Measurements from ENCODE around the gene ZNF225.

The ZNF225 gene

GRCh38 chr19:44107751-44108150 lies 5.4 kb upstream of the ZNF225 start:
- H2BK15ac ChIP-seq (ENCODE audit: low read length), result no peak overlapping the region
- H4K8ac ChIP-seq (ENCODE audit: low read depth, low read length), result no peak overlapping the region
- peaks cover 34 to 61% of the 10 kb centered on the region in 2 donors for H3K9me3 ChIP-seq (replicated peaks in 1 of 2; ENCODE audit: control insufficient read depth in 2 of 2, insufficient read depth in 1 of 2, low read depth in 1 of 2, low read length in 2 of 2)
- no peak for DNase-seq (ENCODE audit: low spot score)
- H3K4me3 ChIP-seq (ENCODE audit: low read length in 2 of 2), result no peak overlapping the region
- H2AK5ac ChIP-seq (ENCODE audit: low read depth, low read length), result no peak overlapping the region
- no peak overlapping the region for H2BK5ac ChIP-seq (ENCODE audit: low read length)
- H3K27me3 ChIP-seq (ENCODE audit: control insufficient read depth in 3 of 3, insufficient read depth in 3 of 3, low read depth in 1 of 3, low read length in 3 of 3), result no peaks in the 10 kb centered on the region
- no peak overlapping the region for H3K9ac ChIP-seq (ENCODE audit: low read depth, low read length, poor library complexity)
- no peak overlapping the region for H3K4me2 ChIP-seq (ENCODE audit: insufficient read depth, low read length, poor library complexity, severe bottlenecking)
- no peak overlapping the region for H3K27ac ChIP-seq (replicated peaks; ENCODE audit: low read length)
- H3K14ac ChIP-seq (ENCODE audit: low read length), result no peak overlapping the region
- no peak overlapping the region for H2BK120ac ChIP-seq (ENCODE audit: low read depth, low read length)
- no peaks in the 10 kb centered on the region for H3K79me1 ChIP-seq (ENCODE audit: low read depth, low read length)
- WGBS, 2 donors (ENCODE audit: extremely low coverage in 2 of 2, insufficient read length in 2 of 2, insufficient replicate concordance in 1 of 2), result no CpG with 5 or more reads among the region's 3 CpGs
- H4K91ac ChIP-seq (ENCODE audit: low read depth, low read length, poor library complexity), result no peak overlapping the region
- H3K23ac ChIP-seq (ENCODE audit: low read depth, low read length, poor library complexity), result no peak overlapping the region
- H2BK12ac ChIP-seq (ENCODE audit: low read length), result no peak overlapping the region
- H3K36me3 ChIP-seq (replicated peaks in 1 of 2; ENCODE audit: control insufficient read depth in 2 of 2, insufficient read depth in 2 of 2, low read length in 2 of 2), result peaks cover 25 to 71% of the 10 kb centered on the region in 2 donors
- H3K4ac ChIP-seq (ENCODE audit: low read length), result no peak overlapping the region
- H3K4me1 ChIP-seq (ENCODE audit: control insufficient read depth in 2 of 2, insufficient read depth in 1 of 2, low read depth in 1 of 2, low read length in 2 of 2), result no peaks in the 10 kb centered on the region
- H3K18ac ChIP-seq (ENCODE audit: low read length), result no peak overlapping the region
- no peak overlapping the region for H2AFZ ChIP-seq (ENCODE audit: low read length)

- peaks cover 25 to 54% of the 10 kb centered on the region in 2 donors for H3K36me3 ChIP-seq (replicated peaks in 1 of 2; ENCODE audit: control insufficient read depth in 2 of 2, insufficient read depth in 2 of 2, low read length in 2 of 2)
Observed at GRCh38 chr19:44109458-44109857, 3.7 kb upstream of the ZNF225 start.

DNA sequence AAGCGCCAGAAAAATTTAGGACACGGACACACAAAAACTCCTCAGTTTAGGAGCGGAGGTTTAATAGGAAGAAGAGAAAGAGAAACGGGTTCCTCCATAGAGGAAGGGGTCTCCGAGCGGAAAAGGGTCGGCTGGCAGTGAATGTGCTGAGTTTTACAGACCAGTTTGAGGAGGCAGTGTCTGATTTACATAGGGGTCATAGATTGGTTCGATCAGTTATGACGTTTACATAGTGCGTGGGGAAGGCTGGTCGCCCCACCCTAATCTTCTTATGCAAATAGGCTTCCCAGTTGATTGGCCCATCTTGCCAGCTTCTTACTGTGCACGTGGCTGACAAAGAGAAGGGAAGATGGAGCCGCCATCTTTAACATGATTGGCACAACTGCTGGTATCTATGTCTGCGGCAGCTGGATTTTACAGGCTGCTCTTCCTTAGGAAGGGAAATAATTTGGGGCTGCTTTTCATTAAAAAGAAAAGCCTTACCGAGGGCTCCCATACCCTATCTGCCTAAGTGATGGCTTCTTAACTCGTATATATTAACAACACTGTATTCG lies 1.2 kb upstream of the ZNF225 start:
- Histone ChIP-seq H3K9me3 (replicated peaks in 1 of 2; ENCODE audit: control insufficient read depth in 2 of 2, insufficient read depth in 1 of 2, low read depth in 1 of 2, low read length in 2 of 2) (peaks cover 22 to 38% of the 10 kb centered on the region in 2 donors), H2BK120ac (ENCODE audit: low read depth, low read length) (no peak overlapping the region), H3K18ac (ENCODE audit: low read length) (no peak overlapping the region), H2AFZ (ENCODE audit: low read length) (peak overlapping the region; percentile 68), H3K27ac (replicated peaks; ENCODE audit: low read length) (peak overlapping the region; percentile 37), H3K79me1 (ENCODE audit: low read depth, low read length) (no peaks in the 10 kb centered on the region), H3K14ac (ENCODE audit: low read length) (no peak overlapping the region), H4K8ac (ENCODE audit: low read depth, low read length) (no peak overlapping the region), H2AK5ac (ENCODE audit: low read depth, low read length) (no peak overlapping the region), H3K4me1 (ENCODE audit: control insufficient read depth in 2 of 2, insufficient read depth in 1 of 2, low read depth in 1 of 2, low read length in 2 of 2) (no peaks in the 10 kb centered on the region), H4K91ac (ENCODE audit: low read depth, low read length, poor library complexity) (no peak overlapping the region), H3K9ac (ENCODE audit: low read depth, low read length, poor library complexity) (no peak overlapping the region), H3K36me3 (replicated peaks in 1 of 2; ENCODE audit: control insufficient read depth in 2 of 2, insufficient read depth in 2 of 2, low read length in 2 of 2) (peaks cover 16 to 44% of the 10 kb centered on the region in 2 donors), H3K4ac (ENCODE audit: low read length) (no peak overlapping the region), H2BK15ac (ENCODE audit: low read length) (no peak overlapping the region), H2BK5ac (ENCODE audit: low read length) (no peak overlapping the region), H2BK12ac (ENCODE audit: low read length) (no peak overlapping the region), H3K4me3 (ENCODE audit: low read length in 2 of 2) (peak overlapping the region; percentile 55 to 58), H3K27me3 (ENCODE audit: control insufficient read depth in 3 of 3, insufficient read depth in 3 of 3, low read depth in 1 of 3, low read length in 3 of 3) (no peaks in the 10 kb centered on the region), H3K4me2 (ENCODE audit: insufficient read depth, low read length, poor library complexity, severe bottlenecking) (peak overlapping the region; percentile 50), H3K23ac (ENCODE audit: low read depth, low read length, poor library complexity) (no peak overlapping the region)
- DNase-seq (ENCODE audit: low spot score), result peak; percentile 57
- no CpG with 5 or more reads among the region's 17 CpGs for WGBS, 2 donors (ENCODE audit: extremely low coverage in 2 of 2, insufficient read length in 2 of 2, insufficient replicate concordance in 1 of 2)

More at GRCh38 chr19:44109458-44109857, 3.7 kb upstream of the ZNF225 start:
- Histone ChIP-seq H3K14ac (ENCODE audit: low read length) (no peak overlapping the region), H3K4me2 (ENCODE audit: insufficient read depth, low read length, poor library complexity, severe bottlenecking) (no peak overlapping the region), H4K8ac (ENCODE audit: low read depth, low read length) (no peak overlapping the region), H2BK15ac (ENCODE audit: low read length) (no peak overlapping the region), H3K27me3 (ENCODE audit: control insufficient read depth in 3 of 3, insufficient read depth in 3 of 3, low read depth in 1 of 3, low read length in 3 of 3) (no peaks in the 10 kb centered on the region), H3K4me1 (ENCODE audit: control insufficient read depth in 2 of 2, insufficient read depth in 1 of 2, low read depth in 1 of 2, low read length in 2 of 2) (no peaks in the 10 kb centered on the region), H3K9me3 (replicated peaks in 1 of 2; ENCODE audit: control insufficient read depth in 2 of 2, insufficient read depth in 1 of 2, low read depth in 1 of 2, low read length in 2 of 2) (peaks cover 33 to 54% of the 10 kb centered on the region in 2 donors), H2AFZ (ENCODE audit: low read length) (no peak overlapping the region), H3K18ac (ENCODE audit: low read length) (no peak overlapping the region), H3K27ac (replicated peaks; ENCODE audit: low read length) (no peak overlapping the region), H3K23ac (ENCODE audit: low read depth, low read length, poor library complexity) (no peak overlapping the region), H3K4me3 (ENCODE audit: low read length in 2 of 2) (no peak overlapping the region), H2AK5ac (ENCODE audit: low read depth, low read length) (no peak overlapping the region), H3K79me1 (ENCODE audit: low read depth, low read length) (no peaks in the 10 kb centered on the region), H2BK120ac (ENCODE audit: low read depth, low read length) (no peak overlapping the region), H4K91ac (ENCODE audit: low read depth, low read length, poor library complexity) (no peak overlapping the region), H2BK12ac (ENCODE audit: low read length) (no peak overlapping the region), H3K4ac (ENCODE audit: low read length) (no peak overlapping the region), H2BK5ac (ENCODE audit: low read length) (no peak overlapping the region), H3K9ac (ENCODE audit: low read depth, low read length, poor library complexity) (no peak overlapping the region)
- no peak for DNase-seq (ENCODE audit: low spot score)

DNA sequence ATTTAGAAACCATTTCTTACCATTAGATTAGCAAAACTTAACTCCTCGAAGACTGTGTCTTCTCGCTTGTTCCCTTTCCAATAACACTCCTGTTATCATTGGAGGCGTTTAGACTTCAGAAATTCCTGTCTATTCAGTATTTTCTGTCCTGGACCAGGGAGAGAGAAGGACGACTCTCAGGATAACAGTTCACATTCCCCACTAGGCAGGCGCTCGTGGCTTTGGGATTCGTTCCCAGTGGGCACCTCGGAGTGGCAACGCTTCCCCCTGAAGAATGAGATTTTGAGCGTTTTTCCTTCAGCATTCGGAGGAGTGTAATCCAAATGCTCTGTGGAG lies 429 bp upstream of the ZNF225 start:
- H2AK5ac ChIP-seq (ENCODE audit: low read depth, low read length), result no peak overlapping the region
- H3K4me2 ChIP-seq (ENCODE audit: insufficient read depth, low read length, poor library complexity, severe bottlenecking), result peak overlapping the region; percentile 28
- H2BK5ac ChIP-seq (ENCODE audit: low read length), result no peak overlapping the region
- H3K36me3 ChIP-seq (replicated peaks in 1 of 2; ENCODE audit: control insufficient read depth in 2 of 2, insufficient read depth in 2 of 2, low read length in 2 of 2), result peaks cover 8 to 42% of the 10 kb centered on the region in 2 donors
- no peak overlapping the region for H3K14ac ChIP-seq (ENCODE audit: low read length)
- no peak overlapping the region for H2BK120ac ChIP-seq (ENCODE audit: low read depth, low read length)
- H4K8ac ChIP-seq (ENCODE audit: low read depth, low read length), result no peak overlapping the region
- no peak overlapping the region for H2BK15ac ChIP-seq (ENCODE audit: low read length)
- H2BK12ac ChIP-seq (ENCODE audit: low read length), result no peak overlapping the region
- H3K27me3 ChIP-seq (ENCODE audit: control insufficient read depth in 3 of 3, insufficient read depth in 3 of 3, low read depth in 1 of 3, low read length in 3 of 3), result no peaks in the 10 kb centered on the region
- no peak overlapping the region for H3K18ac ChIP-seq (ENCODE audit: low read length)
- peaks cover 14 to 30% of the 10 kb centered on the region in 2 donors for H3K9me3 ChIP-seq (replicated peaks in 1 of 2; ENCODE audit: control insufficient read depth in 2 of 2, insufficient read depth in 1 of 2, low read depth in 1 of 2, low read length in 2 of 2)
- H3K9ac ChIP-seq (ENCODE audit: low read depth, low read length, poor library complexity), result no peak overlapping the region
- H2AFZ ChIP-seq (ENCODE audit: low read length), result peak overlapping the region; percentile 80
- H3K27ac ChIP-seq (replicated peaks; ENCODE audit: low read length), result peak overlapping the region; percentile 53
- no peak overlapping the region for H4K91ac ChIP-seq (ENCODE audit: low read depth, low read length, poor library complexity)
- H3K4me3 ChIP-seq (ENCODE audit: low read length in 2 of 2), result peak overlapping the region; percentile 58 to 97
- no CpG with 5 or more reads among the region's 11 CpGs for WGBS, 2 donors (ENCODE audit: extremely low coverage in 2 of 2, insufficient read length in 2 of 2, insufficient replicate concordance in 1 of 2)
- H3K23ac ChIP-seq (ENCODE audit: low read depth, low read length, poor library complexity), result peak overlapping the region; percentile 52
- no peak for DNase-seq (ENCODE audit: low spot score)
- H3K79me1 ChIP-seq (ENCODE audit: low read depth, low read length), result no peaks in the 10 kb centered on the region
- no peaks in the 10 kb centered on the region for H3K4me1 ChIP-seq (ENCODE audit: control insufficient read depth in 2 of 2, insufficient read depth in 1 of 2, low read depth in 1 of 2, low read length in 2 of 2)
- H3K4ac ChIP-seq (ENCODE audit: low read length), result no peak overlapping the region
